Activated CD4-positive, CD25-positive, alpha-beta regulatory T cell treated with anti-CD3 and anti-CD28 coated beads, Interleukin-2, amount 50 U/mL, for 16 hours (primary cell): ENCODE data around the gene IMPG1.
"Not testable (repeated sequence)": the region's sequence is repeated elsewhere in the genome, so short reads cannot be mapped to it uniquely, and the experiment has no call there.

ENCODE experiments used
- DNase-seq: peaks from one replicate; pipeline ENCODE4 v3.0.0-alpha.2; 2020; ENCODE audit warnings: low read depth, low spot score

Gene IMPG1

GRCh38 chr6:75947935-75948334 lies 124.5 kb downstream of the IMPG1 start:
- no peak for DNase-seq

- no peak for DNase-seq
These were observed 126.2 kb downstream of the IMPG1 start for GRCh38 chr6:75946146-75946831.

GRCh38 chr6:75943381-75943780 lies 129.1 kb downstream of the IMPG1 start:
- DNase-seq: no peak

GRCh38 chr6:75941509-75941908 lies 131.0 kb downstream of the IMPG1 start:
- no peak for DNase-seq

- no peak for DNase-seq
These were observed 131.9 kb downstream of the IMPG1 start for GRCh38 chr6:75940564-75940963.

- no peak for DNase-seq
These were observed 134.6 kb downstream of the IMPG1 start for GRCh38 chr6:75937846-75938245.

- DNase-seq: no peak
These were observed 135.8 kb downstream of the IMPG1 start for GRCh38 chr6:75936682-75937081.

GRCh38 chr6:75935473-75935793 lies 137.0 kb downstream of the IMPG1 start:
- no peak for DNase-seq

- no peak for DNase-seq
These were observed 137.6 kb downstream of the IMPG1 start for GRCh38 chr6:75934643-75935472.

GRCh38 chr6:75933387-75933975 lies 139.0 kb downstream of the IMPG1 start:
- no peak for DNase-seq

GRCh38 chr6:75932067-75932466 lies 140.4 kb downstream of the IMPG1 start:
- DNase-seq: no peak

GRCh38 chr6:75931011-75931680 lies 141.3 kb downstream of the IMPG1 start:
- DNase-seq: no peak

GRCh38 chr6:75926293-75927168 lies 145.9 kb downstream of the IMPG1 start:
- no peak for DNase-seq

GRCh38 chr6:75922226-75922625 lies 150.2 kb downstream of the IMPG1 start:
- no peak for DNase-seq

- no peak for DNase-seq
These were observed 159.4 kb downstream of the IMPG1 start for GRCh38 chr6:75913040-75913439.

GRCh38 chr6:75907444-75907843 lies 165.0 kb downstream of the IMPG1 start:
- no peak for DNase-seq

- DNase-seq: no peak
These were observed 165.6 kb downstream of the IMPG1 start for GRCh38 chr6:75906871-75907270.

GRCh38 chr6:75905129-75905528 lies 167.3 kb downstream of the IMPG1 start:
- not testable (repeated sequence) for DNase-seq

GRCh38 chr6:75900216-75900615 lies 172.2 kb downstream of the IMPG1 start:
- DNase-seq: not testable (repeated sequence)

- no peak for DNase-seq
These were observed 175.9 kb downstream of the IMPG1 start for GRCh38 chr6:75896526-75896925.

GRCh38 chr6:75893776-75894152 lies 178.7 kb downstream of the IMPG1 start:
- DNase-seq: no peak
